SJSA1 (cell line): ENCODE results near the gene FUS. TPM values are rescaled to one million over a fixed set of nuclear protein-coding genes. Genes with fewer than 3 reads are reported as not detected.
"Not testable (repeated sequence)": the region's sequence is repeated elsewhere in the genome, so short reads cannot be mapped to it uniquely, and the experiment has no call there.

Experiments
- DNase-seq, 2 experiments: peaks; one replicate each; pipeline ENCODE4 v3.0.0-alpha.2; 2015 to 2020; ENCODE audit warnings: low spot score in 2 of 2, low read depth in 1 of 2
- H3K27ac ChIP-seq: fragments of 250-450 bp; sonication (Bioruptor Pico); 2 replicates; pipeline ENCODE4 v1.5.1; 2020; ENCODE audit warnings: mild to moderate bottlenecking, moderate library complexity
- H3K27me3 ChIP-seq: fragments of 250-450 bp; sonication (Bioruptor Pico); replicated peaks from 2 replicates; pipeline ENCODE4 v1.5.1; 2020; ENCODE audit warnings: mild to moderate bottlenecking, moderate library complexity
- H3K36me3 ChIP-seq: fragments of 250-450 bp; sonication (Bioruptor Pico); 2 replicates; pipeline ENCODE4 v1.5.1; 2020; ENCODE audit warnings: mild to moderate bottlenecking
- H3K4me1 ChIP-seq: fragments of 250-450 bp; sonication (Bioruptor Pico); replicated peaks from 2 replicates; pipeline ENCODE4 v1.6.1; 2021; ENCODE audit warnings: mild to moderate bottlenecking
- H3K4me3 ChIP-seq: fragments of 250-450 bp; sonication (Bioruptor Pico); 2 replicates; pipeline ENCODE4 v1.5.1; 2020; ENCODE audit warnings: mild to moderate bottlenecking
- H3K9me3 ChIP-seq: fragments of 250-450 bp; sonication (Bioruptor Pico); replicated peaks from 2 replicates; pipeline ENCODE4 v1.5.1; 2020; ENCODE audit warnings: mild to moderate bottlenecking
- total RNA-seq: library from RNA; depleted of rRNA; stranded (reverse); fragments of >200 nt; shearing (Covaris generic); gene quantifications from 2 replicates; pipeline ENCODE4 v1.2.3, GENCODE V29; 2014

FUS gene
- total RNA-seq, 1 experiment from 2014 or later: 37.5 TPM

GRCh38 chr16:31186176-31186575, 6.2 kb downstream of the FUS start:
- Histone ChIP-seq H3K27ac (no peak overlapping the region), H3K36me3 (peaks cover 100% of the 10 kb centered on the region)

DNA sequence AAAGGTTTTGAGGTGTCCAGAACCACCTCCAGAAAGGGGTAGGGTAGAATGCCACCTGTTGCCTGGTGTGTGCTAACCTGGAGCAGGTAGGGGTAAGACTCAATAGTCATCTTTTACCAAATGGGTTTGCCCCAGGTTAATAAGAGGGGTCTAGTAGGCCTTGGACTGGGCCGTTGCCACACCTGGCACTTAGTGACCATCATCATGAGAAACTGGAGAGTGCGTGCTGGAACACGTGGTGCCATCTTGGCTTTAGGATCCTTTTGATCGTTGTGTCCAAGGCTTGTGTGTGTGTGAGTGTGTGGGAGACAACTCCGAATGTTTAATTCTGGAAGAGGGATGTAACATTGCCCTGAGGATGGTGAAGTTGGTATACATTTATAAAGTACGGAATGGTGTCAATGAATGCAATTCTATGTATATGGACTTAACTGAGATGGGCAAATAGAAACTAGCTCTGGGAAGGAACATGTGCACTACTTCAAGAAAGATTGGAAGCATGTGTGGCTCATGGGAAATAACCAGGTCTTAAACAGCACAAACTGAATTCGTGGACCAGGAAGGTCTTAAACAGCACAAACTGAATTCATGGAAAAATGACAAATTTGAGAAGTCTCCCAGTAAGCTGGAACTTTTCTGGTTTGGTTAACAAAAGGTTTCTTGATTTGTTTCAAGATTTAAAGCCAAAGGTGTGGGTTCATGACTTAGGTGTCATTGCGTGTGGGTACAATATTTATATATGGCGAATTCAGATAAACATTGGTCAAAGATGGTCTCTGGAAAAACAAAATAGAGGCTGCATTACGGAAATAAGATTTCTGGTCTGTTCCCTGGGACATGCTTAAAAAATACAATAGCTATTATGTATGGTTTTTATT, 7.2 kb downstream of the FUS start:
- H3K27me3 ChIP-seq: no peaks in the 10 kb centered on the region

More at GRCh38 chr16:31186176-31186575, 6.2 kb downstream of the FUS start:
- no peak for DNase-seq
- Histone ChIP-seq H3K4me1 (peaks cover 19% of the 10 kb centered on the region), H3K4me3 (no peak overlapping the region), H3K27me3 (no peaks in the 10 kb centered on the region), H3K9me3 (no peaks in the 10 kb centered on the region)

DNA sequence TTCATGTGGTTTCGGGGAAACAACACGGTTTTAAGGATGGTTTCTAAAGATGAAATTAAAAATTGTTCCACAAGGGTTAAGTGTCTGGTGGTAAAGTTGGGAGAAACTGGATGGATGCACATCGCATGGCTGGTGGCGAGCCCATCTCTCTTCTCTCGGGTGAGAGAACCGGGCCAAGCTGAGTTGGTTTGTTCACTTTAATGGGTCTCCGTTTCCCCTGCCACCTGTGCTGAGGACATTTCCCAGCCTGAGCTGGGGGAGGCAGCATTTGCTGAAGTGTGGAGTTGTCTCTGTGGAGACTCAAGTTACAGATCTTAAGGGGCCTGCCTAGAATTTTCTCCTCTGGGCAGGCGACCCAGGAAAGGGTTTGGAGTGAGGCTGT, 7.9 kb downstream of the FUS start:
- Histone ChIP-seq H3K36me3 (peaks cover 100% of the 10 kb centered on the region), H3K27ac (no peak overlapping the region), H3K4me3 (no peak overlapping the region), H3K27me3 (no peaks in the 10 kb centered on the region), H3K9me3 (no peaks in the 10 kb centered on the region), H3K4me1 (peaks cover 10% of the 10 kb centered on the region)
- DNase-seq: no peak

More for the DNA sequence above, 7.2 kb downstream of the FUS start:
- Histone ChIP-seq H3K36me3 (peaks cover 100% of the 10 kb centered on the region), H3K27ac (no peak overlapping the region), H3K4me3 (no peak overlapping the region), H3K4me1 (peaks cover 17% of the 10 kb centered on the region), H3K9me3 (no peaks in the 10 kb centered on the region)
- no peak for DNase-seq

DNA sequence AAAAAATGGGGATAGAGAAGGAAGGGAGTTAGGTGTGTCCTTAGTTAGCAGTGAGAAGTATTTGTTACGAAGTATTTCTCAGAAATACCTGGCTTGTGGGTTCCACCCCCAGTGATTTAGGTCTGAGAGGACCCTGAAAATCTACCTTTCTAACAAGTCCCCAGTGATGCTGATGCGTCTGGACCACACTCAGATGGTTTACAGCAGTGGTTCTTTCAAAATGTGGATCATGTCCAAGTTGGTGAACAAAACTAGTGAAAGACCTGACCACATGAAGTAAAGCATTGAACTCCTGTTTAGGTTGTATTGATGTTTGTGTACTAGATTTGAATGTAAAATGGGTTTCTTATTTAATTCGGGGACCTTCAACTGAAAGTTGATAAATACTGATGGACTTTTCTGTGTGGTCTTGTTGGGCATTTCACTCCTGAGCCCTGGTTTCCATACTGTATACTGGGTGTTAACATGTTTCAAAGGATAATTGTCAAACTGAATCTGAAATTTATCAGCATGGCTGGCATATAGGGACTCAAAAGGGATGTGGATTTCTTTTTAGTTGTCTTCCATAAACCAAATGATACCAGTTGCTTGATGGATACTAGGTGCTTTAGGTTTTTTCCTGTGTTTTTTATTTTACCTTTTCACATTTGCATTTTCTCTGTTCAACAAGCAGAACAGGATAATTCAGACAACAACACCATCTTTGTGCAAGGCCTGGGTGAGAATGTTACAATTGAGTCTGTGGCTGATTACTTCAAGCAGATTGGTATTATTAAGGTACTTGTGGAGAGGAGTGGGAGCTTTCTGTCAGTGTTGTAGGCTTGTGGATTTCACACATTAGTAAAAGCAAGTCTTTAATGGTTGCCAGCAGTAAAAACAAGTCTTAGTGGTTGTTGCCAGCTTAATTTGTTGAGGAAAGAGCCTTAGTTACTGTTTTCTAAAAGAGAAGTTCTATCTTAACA, 8.8 kb downstream of the FUS start:
- H3K27me3 ChIP-seq: no peaks in the 10 kb centered on the region
- H3K9me3 ChIP-seq: no peaks in the 10 kb centered on the region
- no peak overlapping the region for H3K27ac ChIP-seq
- H3K36me3 ChIP-seq: peaks cover 100% of the 10 kb centered on the region
- peaks cover 3% of the 10 kb centered on the region; the same call in 1 of the 2 replicates for H3K4me1 ChIP-seq
- no peak for DNase-seq
- H3K4me3 ChIP-seq: no peak overlapping the region

- no peak for DNase-seq
Measured at GRCh38 chr16:31189412-31189778, 9.5 kb downstream of the FUS start.

DNA sequence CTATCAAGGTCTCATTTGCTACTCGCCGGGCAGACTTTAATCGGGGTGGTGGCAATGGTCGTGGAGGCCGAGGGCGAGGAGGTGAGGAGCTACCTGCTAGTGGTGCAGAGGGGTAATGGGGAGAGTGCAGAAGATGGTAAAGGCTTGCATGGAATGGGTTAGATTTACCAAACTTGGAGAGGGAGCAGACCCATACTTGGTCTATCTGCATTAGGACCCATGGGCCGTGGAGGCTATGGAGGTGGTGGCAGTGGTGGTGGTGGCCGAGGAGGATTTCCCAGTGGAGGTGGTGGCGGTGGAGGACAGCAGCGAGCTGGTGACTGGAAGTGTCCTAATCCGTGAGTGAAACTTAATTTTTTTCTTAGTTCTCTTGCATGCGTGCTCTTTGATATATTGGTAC, 10.1 kb downstream of the FUS start:
- Histone ChIP-seq H3K36me3 (peaks cover 100% of the 10 kb centered on the region), H3K4me3 (no peak overlapping the region), H3K27me3 (no peaks in the 10 kb centered on the region), H3K9me3 (no peaks in the 10 kb centered on the region), H3K4me1 (0 out of 2 replicates have a peak, but pooled peaks cover 3% of the 10 kb centered on the region), H3K27ac (no peak overlapping the region)
- DNase-seq: no peak

More at GRCh38 chr16:31189412-31189778, 9.5 kb downstream of the FUS start:
- Histone ChIP-seq H3K36me3 (peaks cover 100% of the 10 kb centered on the region), H3K27me3 (no peaks in the 10 kb centered on the region), H3K9me3 (no peaks in the 10 kb centered on the region), H3K27ac (no peak overlapping the region), H3K4me1 (0 out of 2 replicates have a peak, but pooled peaks cover 3% of the 10 kb centered on the region), H3K4me3 (no peak overlapping the region)

DNA sequence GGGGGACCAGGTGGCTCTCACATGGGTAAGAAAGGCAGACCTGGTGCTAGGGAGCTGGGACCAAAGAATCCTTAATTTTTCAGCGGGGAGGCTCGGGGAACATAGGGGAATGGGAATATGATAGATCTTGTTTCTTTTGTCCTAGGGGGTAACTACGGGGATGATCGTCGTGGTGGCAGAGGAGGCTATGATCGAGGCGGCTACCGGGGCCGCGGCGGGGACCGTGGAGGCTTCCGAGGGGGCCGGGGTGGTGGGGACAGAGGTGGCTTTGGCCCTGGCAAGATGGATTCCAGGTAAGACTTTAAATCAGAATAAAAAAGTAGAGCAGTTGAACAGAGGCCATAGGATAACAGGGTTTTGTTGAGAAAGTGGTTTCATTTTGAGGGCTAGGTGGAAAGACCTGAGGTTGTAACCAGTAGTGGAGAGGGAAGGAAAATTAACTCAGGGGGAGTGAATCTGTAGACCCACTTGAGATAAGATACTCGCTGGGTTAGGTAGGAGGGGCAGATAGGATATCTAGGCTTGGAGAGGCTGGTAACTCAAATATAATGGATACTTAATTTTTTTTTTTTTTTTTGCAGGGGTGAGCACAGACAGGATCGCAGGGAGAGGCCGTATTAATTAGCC, 11.0 kb downstream of the FUS start:
- peaks cover 100% of the 10 kb centered on the region for H3K36me3 ChIP-seq

GRCh38 chr16:31191697-31192428, 11.9 kb downstream of the FUS start:
- Histone ChIP-seq H3K27ac (no peak overlapping the region), H3K36me3 (peaks cover 100% of the 10 kb centered on the region), H3K4me1 (no peaks in the 10 kb centered on the region), H3K27me3 (no peaks in the 10 kb centered on the region), H3K4me3 (no peak overlapping the region), H3K9me3 (no peaks in the 10 kb centered on the region)
- no peak for DNase-seq

More for the DNA sequence above, 11.0 kb downstream of the FUS start:
- Histone ChIP-seq H3K9me3 (no peaks in the 10 kb centered on the region), H3K27me3 (no peaks in the 10 kb centered on the region), H3K27ac (no peak overlapping the region), H3K4me1 (0 out of 2 replicates have a peak, but pooled peaks cover 2% of the 10 kb centered on the region), H3K4me3 (no peak overlapping the region)
- DNase-seq: no peak

DNA sequence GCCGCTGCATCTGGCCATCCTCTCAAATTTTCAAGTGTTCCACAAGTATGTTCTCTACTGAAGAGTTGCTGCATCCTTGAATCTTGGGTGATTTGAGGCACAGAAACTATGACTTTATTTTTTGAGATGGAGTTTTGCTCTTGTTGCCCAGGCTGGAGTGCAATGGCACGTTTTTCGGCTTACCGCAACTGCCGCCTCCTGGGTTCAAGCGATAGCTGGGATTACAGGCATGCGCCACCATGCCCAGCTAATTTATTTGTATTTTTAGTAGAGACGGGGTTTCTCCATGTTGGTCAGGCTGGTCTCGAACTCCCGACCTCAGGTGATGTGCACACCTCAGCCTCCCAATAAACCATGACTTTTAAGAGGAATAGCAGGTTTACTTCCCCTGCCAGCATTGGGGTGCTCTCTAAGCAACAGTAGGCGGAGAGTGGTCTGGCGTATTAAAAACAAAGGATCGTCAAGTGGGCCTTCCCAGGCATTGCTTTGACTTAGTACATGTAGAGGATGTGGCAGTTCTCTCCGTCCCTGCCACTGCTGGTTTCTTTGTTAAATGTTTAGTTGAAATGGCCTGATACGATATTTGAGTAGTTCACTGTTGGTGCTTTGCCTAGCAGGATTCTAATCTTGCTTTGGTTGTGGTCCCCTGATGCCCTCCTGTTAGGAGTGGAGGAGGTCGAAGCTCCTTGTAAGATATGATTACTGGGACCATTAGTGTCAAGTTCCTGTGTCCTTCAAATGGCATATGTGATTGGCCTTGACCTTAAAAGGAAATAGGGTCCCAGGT, 13.1 kb downstream of the FUS start:
- no peak overlapping the region for H3K4me3 ChIP-seq
- H3K27ac ChIP-seq: no peak overlapping the region
- DNase-seq: no peak
- no peaks in the 10 kb centered on the region for H3K27me3 ChIP-seq
- H3K36me3 ChIP-seq: peaks cover 98% of the 10 kb centered on the region
- no peaks in the 10 kb centered on the region for H3K4me1 ChIP-seq
- H3K9me3 ChIP-seq: no peaks in the 10 kb centered on the region

DNA sequence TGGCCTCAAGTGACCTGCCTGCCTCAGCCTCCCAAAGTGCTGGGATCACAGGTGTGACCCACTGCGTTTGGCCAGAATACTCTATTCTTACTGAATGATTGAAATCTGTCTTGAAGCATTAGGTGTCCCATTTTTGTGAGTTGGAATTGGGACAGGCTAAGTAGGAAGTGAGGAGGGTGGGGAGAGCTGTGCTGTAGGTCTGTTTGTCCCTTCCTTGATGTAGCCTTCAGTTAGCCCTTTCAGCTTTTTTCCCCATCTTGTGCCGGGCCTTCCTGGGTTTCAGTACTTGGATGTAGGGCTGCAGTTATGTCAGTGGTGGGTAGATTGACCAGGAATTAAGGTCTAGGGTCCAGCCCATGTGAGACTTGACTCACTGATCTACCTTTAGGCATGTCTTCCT, 13.9 kb downstream of the FUS start:
- no peaks in the 10 kb centered on the region for H3K9me3 ChIP-seq
- peaks cover 95% of the 10 kb centered on the region for H3K36me3 ChIP-seq
- no peaks in the 10 kb centered on the region for H3K4me1 ChIP-seq
- H3K4me3 ChIP-seq: no peak overlapping the region
- H3K27me3 ChIP-seq: no peaks in the 10 kb centered on the region
- DNase-seq: no peak
- no peak overlapping the region for H3K27ac ChIP-seq

GRCh38 chr16:31194898-31195297, 15.0 kb downstream of the FUS start:
- H3K36me3 ChIP-seq: peaks cover 95% of the 10 kb centered on the region
- no peak for DNase-seq

DNA sequence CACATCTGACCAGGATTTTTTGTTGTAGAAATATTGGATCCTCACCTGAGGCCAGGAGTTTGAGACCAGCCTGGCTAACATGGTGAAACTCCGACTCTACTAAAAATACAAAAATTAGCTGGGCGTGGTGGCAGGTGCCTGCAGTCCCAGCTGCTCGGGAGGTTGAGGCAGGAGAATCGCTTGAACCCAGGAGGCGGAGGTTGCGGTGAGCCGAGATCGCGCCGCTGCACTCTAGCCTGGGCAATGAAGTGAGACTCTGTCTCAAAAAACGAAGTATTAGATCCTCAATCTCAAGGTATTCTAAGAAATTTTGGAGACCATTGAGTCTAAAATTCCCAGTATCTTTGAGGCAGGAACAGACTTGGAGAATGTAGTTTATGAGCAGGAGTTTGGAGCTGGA, 15.9 kb downstream of the FUS start:
- not testable (repeated sequence) for H3K9me3 ChIP-seq, H3K4me3 ChIP-seq, DNase-seq, H3K4me1 ChIP-seq, H3K27ac ChIP-seq, H3K27me3 ChIP-seq
- H3K36me3 ChIP-seq: peaks cover 85% of the 10 kb centered on the region

More at GRCh38 chr16:31194898-31195297, 15.0 kb downstream of the FUS start:
- no peaks in the 10 kb centered on the region for H3K4me1 ChIP-seq
- H3K27ac ChIP-seq: no peak overlapping the region
- no peaks in the 10 kb centered on the region for H3K27me3 ChIP-seq
- no peaks in the 10 kb centered on the region for H3K9me3 ChIP-seq
- no peak overlapping the region for H3K4me3 ChIP-seq
